ENCODE measurements around the gene MAD1L1.

GRCh38 chr7:2028733-2029132 lies 204.0 kb downstream of the MAD1L1 start:
- TF ChIP-seq, protein P1, sequence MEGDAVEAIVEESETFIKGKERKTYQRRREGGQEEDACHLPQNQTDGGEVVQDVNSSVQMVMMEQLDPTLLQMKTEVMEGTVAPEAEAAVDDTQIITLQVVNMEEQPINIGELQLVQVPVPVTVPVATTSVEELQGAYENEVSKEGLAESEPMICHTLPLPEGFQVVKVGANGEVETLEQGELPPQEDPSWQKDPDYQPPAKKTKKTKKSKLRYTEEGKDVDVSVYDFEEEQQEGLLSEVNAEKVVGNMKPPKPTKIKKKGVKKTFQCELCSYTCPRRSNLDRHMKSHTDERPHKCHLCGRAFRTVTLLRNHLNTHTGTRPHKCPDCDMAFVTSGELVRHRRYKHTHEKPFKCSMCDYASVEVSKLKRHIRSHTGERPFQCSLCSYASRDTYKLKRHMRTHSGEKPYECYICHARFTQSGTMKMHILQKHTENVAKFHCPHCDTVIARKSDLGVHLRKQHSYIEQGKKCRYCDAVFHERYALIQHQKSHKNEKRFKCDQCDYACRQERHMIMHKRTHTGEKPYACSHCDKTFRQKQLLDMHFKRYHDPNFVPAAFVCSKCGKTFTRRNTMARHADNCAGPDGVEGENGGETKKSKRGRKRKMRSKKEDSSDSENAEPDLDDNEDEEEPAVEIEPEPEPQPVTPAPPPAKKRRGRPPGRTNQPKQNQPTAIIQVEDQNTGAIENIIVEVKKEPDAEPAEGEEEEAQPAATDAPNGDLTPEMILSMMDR (conservative IDR thresholded peaks at IDR 0.05; ENCODE audit: low read depth, low read length): no peak
- TF ChIP-seq EZH2 (IDR thresholded peaks at IDR 0.05; ENCODE audit: borderline replicate concordance, low read depth, low read length, poor library complexity, severe bottlenecking): no peak
